ENCODE data around the gene ITIH1.

Gene ITIH1

GRCh38 chr3:52756141-52756540 lies 21.3 kb upstream of the ITIH1 start:
- Histone ChIP-seq H3K36me3 (peaks cover 54 to 81% (median 59%) of the 10 kb centered on the region in 3 donors), H3K27me3 (no peaks in the 10 kb centered on the region), H3K4me3 (no peak overlapping the region), H3K4me1 (no peaks in the 10 kb centered on the region), H3K27ac (no peak overlapping the region), H3K9me3 (no peaks in the 10 kb centered on the region)
- TF ChIP-seq CTCF (IDR thresholded peaks at IDR 0.05), result no peak
- intact Hi-C loops (cut with DNase I; ENCODE audit: low total_unique reads), result no loop called here
- no peak for DNase-seq

- no peak overlapping the region for H3K4me3 ChIP-seq
- H3K9me3 ChIP-seq, result no peaks in the 10 kb centered on the region
- H3K27me3 ChIP-seq, result no peaks in the 10 kb centered on the region
- intact Hi-C loops (cut with DNase I; ENCODE audit: low total_unique reads), result no loop called here
- H3K27ac ChIP-seq, result peak overlapping the region in 1 of 2 donors; percentile 26
- no peak for TF ChIP-seq CTCF (IDR thresholded peaks at IDR 0.05)
- no peak for DNase-seq
- H3K36me3 ChIP-seq, result peaks cover 57 to 94% (median 71%) of the 10 kb centered on the region in 3 donors
- peaks cover 0 to 16% (median 0%) of the 10 kb centered on the region in 4 donors for H3K4me1 ChIP-seq
These were observed 13.9 kb upstream of the ITIH1 start for GRCh38 chr3:52763466-52763865.

- no peaks in the 10 kb centered on the region for H3K27me3 ChIP-seq
- no peak for TF ChIP-seq CTCF (IDR thresholded peaks at IDR 0.05)
- no peak for DNase-seq
- H3K36me3 ChIP-seq, result peaks cover 12 to 29% (median 19%) of the 10 kb centered on the region in 3 donors
- H3K27ac ChIP-seq, result peak overlapping the region; percentile 73 to 82
- intact Hi-C loops (cut with DNase I; ENCODE audit: low total_unique reads), result loop anchor here (10.0 kb wide), 2 partner anchors 55 to 165 kb away; no protein-coding TSS in a partner anchor
- no peaks in the 10 kb centered on the region for H3K9me3 ChIP-seq
- H3K4me1 ChIP-seq, result peaks cover 0 to 15% (median 11%) of the 10 kb centered on the region in 4 donors
- H3K4me3 ChIP-seq, result peak overlapping the region; percentile 83 to 99
These were observed 7.5 kb upstream of the ITIH1 start for GRCh38 chr3:52769786-52770455.

GRCh38 chr3:52770496-52771333 lies 6.7 kb upstream of the ITIH1 start, which contains the start of gene NEK4:
Gene NEK4 (minus strand): TSS chr3:52770940. CDS start chr3:52770746, 194 bp downstream.
- peak; percentile 90 to 95 for DNase-seq
- Histone ChIP-seq H3K36me3 (peaks cover 5 to 21% (median 11%) of the 10 kb centered on the region in 3 donors), H3K27me3 (no peaks in the 10 kb centered on the region), H3K27ac (peak within 1 kb of the TSS; percentile 73 to 82), H3K4me3 (peak within 1 kb of the TSS; percentile 83 to 99), H3K9me3 (no peaks in the 10 kb centered on the region), H3K4me1 (peaks cover 0 to 15% (median 11%) of the 10 kb centered on the region in 4 donors)
- TF ChIP-seq CTCF (IDR thresholded peaks at IDR 0.05), result peak; percentile 13 to 19
- intact Hi-C loops (cut with DNase I; ENCODE audit: low total_unique reads), result loop anchor here (10.0 kb wide), 2 partner anchors 54 to 164 kb away; no protein-coding TSS in a partner anchor

GRCh38 chr3:52771334-52771681 lies 6.1 kb upstream of the ITIH1 start:
- DNase-seq, result no peak
- Histone ChIP-seq H3K36me3 (peaks cover 0 to 16% (median 5%) of the 10 kb centered on the region in 3 donors), H3K4me1 (peaks cover 0 to 15% (median 11%) of the 10 kb centered on the region in 4 donors), H3K9me3 (no peaks in the 10 kb centered on the region), H3K4me3 (peak overlapping the region; percentile 83 to 99), H3K27ac (peak overlapping the region; percentile 73 to 82), H3K27me3 (no peaks in the 10 kb centered on the region)
- intact Hi-C loops (cut with DNase I; ENCODE audit: low total_unique reads), result loop anchor here (10.0 kb wide), 2 partner anchors 53 to 163 kb away; no protein-coding TSS in a partner anchor
- TF ChIP-seq CTCF (IDR thresholded peaks at IDR 0.05), result no peak
